H9 (cell line): ENCODE results near the gene SULT2B1. TPM values are rescaled to one million over a fixed set of nuclear protein-coding genes. Genes with fewer than 3 reads are reported as not detected.

ENCODE experiments used
- DNase-seq: peaks from one replicate; pipeline ENCODE4 v3.0.0-alpha.2; 2017
- H2AFZ ChIP-seq: one replicate; pipeline ENCODE4 v1.6.1; 2013; ENCODE audit warnings: mild to moderate bottlenecking, low read length, control low read depth, moderate library complexity
- H2AK5ac ChIP-seq: 2 replicates; pipeline ENCODE4 v1.6.1; 2013; ENCODE audit warnings: low read length, control low read depth, mixed read lengths; ENCODE audit not compliant: insufficient read length
- H2BK120ac ChIP-seq: one replicate; pipeline ENCODE4 v1.6.1; 2013; ENCODE audit warnings: low read depth, mild to moderate bottlenecking, low read length, control low read depth, inconsistent platforms; ENCODE audit not compliant: poor library complexity, severe bottlenecking
- H2BK12ac ChIP-seq: 2 replicates; pipeline ENCODE4 v1.6.1; 2013; ENCODE audit warnings: low read length, control low read depth, mixed read lengths, low read depth; ENCODE audit not compliant: insufficient read length
- H2BK15ac ChIP-seq: 2 replicates; pipeline ENCODE4 v1.6.1; 2013; ENCODE audit warnings: low read depth, low read length, control low read depth
- H2BK20ac ChIP-seq: one replicate; pipeline ENCODE4 v1.6.1; 2013; ENCODE audit warnings: low read depth, mild to moderate bottlenecking, low read length, control low read depth, inconsistent platforms; ENCODE audit not compliant: poor library complexity, severe bottlenecking
- H2BK5ac ChIP-seq: 2 replicates; pipeline ENCODE4 v1.6.1; 2013; ENCODE audit warnings: low read length, control low read depth, mixed read lengths; ENCODE audit not compliant: insufficient read length
- H3K14ac ChIP-seq: 2 replicates; pipeline ENCODE4 v1.6.1; 2013; ENCODE audit warnings: low read length, control low read depth; ENCODE audit not compliant: insufficient read depth
- H3K18ac ChIP-seq: 2 replicates; pipeline ENCODE4 v1.6.1; 2013; ENCODE audit warnings: low read depth, mild to moderate bottlenecking, mixed read lengths, low read length, control low read depth; ENCODE audit not compliant: insufficient read length
- H3K23ac ChIP-seq: 2 replicates; pipeline ENCODE4 v1.6.1; 2013; ENCODE audit warnings: low read length, control low read depth, mixed read lengths, low read depth; ENCODE audit not compliant: insufficient read length
- H3K23me2 ChIP-seq: 2 replicates; pipeline ENCODE4 v1.6.1; 2013; ENCODE audit warnings: low read depth, mild to moderate bottlenecking, mixed read lengths, low read length, control low read depth; ENCODE audit not compliant: insufficient read length, poor library complexity, severe bottlenecking
- H3K27ac ChIP-seq: 2 replicates; pipeline ENCODE4 v1.5.1; 2013; ENCODE audit warnings: low read length, control low read depth, mixed read lengths, low read depth; ENCODE audit not compliant: insufficient read length
- H3K27me3 ChIP-seq: 2 replicates; pipeline ENCODE4 v1.6.1; 2013; ENCODE audit warnings: low read length, control low read depth, inconsistent platforms; ENCODE audit not compliant: insufficient read depth
- H3K4ac ChIP-seq: 2 replicates; pipeline ENCODE4 v1.6.1; 2013; ENCODE audit warnings: low read depth, mild to moderate bottlenecking, control low read depth, inconsistent platforms, low read length, moderate library complexity
- H3K4me1 ChIP-seq: 2 replicates; pipeline ENCODE4 v1.6.1; 2013; ENCODE audit warnings: low read length, control low read depth, inconsistent platforms; ENCODE audit not compliant: insufficient read depth
- H3K4me2 ChIP-seq: 2 replicates; pipeline ENCODE4 v1.6.1; 2013; ENCODE audit warnings: low read length, control low read depth, mixed read lengths; ENCODE audit not compliant: insufficient read length, insufficient read depth
- H3K56ac ChIP-seq: 2 replicates; pipeline ENCODE4 v1.6.1; 2013; ENCODE audit warnings: low read depth, mild to moderate bottlenecking, mixed read lengths, low read length, control low read depth; ENCODE audit not compliant: insufficient read length
- H3K79me1 ChIP-seq: 2 replicates; pipeline ENCODE4 v1.6.1; 2013; ENCODE audit warnings: low read depth, mild to moderate bottlenecking, moderate library complexity, low read length, control low read depth, inconsistent platforms; ENCODE audit not compliant: insufficient read depth, poor library complexity, severe bottlenecking
- H3K79me2 ChIP-seq: 2 replicates; pipeline ENCODE4 v1.6.1; 2013; ENCODE audit warnings: low read length, control low read depth, inconsistent platforms; ENCODE audit not compliant: insufficient read depth
- H3K9ac ChIP-seq: 2 replicates; pipeline ENCODE4 v1.6.1; 2013; ENCODE audit warnings: low read length, control low read depth, mixed read lengths; ENCODE audit not compliant: insufficient read length; ENCODE audit errors: extremely low read depth
- H3K9me3 ChIP-seq: one replicate; pipeline ENCODE4 v1.6.1; 2013; ENCODE audit warnings: low read depth, low read length, inconsistent platforms; ENCODE audit not compliant: control insufficient read depth
- H3T11ph ChIP-seq: one replicate; pipeline ENCODE4 v1.6.1; 2013; ENCODE audit warnings: mild to moderate bottlenecking, low read length, control low read depth, inconsistent platforms
- H4K20me1 ChIP-seq: one replicate; pipeline ENCODE4 v1.6.1; 2013; ENCODE audit not compliant: control insufficient read depth, insufficient read length, insufficient read depth
- H4K5ac ChIP-seq: 2 replicates; pipeline ENCODE4 v1.6.1; 2013; ENCODE audit warnings: low read depth, mild to moderate bottlenecking, mixed read lengths, low read length, control low read depth; ENCODE audit not compliant: insufficient read length
- H4K8ac ChIP-seq: replicated peaks from 2 replicates; pipeline ENCODE4 v1.6.1; 2013; ENCODE audit warnings: low read length, control low read depth, mixed read lengths, low read depth; ENCODE audit not compliant: insufficient read length
- H4K91ac ChIP-seq: 2 replicates; pipeline ENCODE4 v1.6.1; 2013; ENCODE audit warnings: low read depth, mild to moderate bottlenecking, moderate library complexity, mixed read lengths, low read length, control low read depth; ENCODE audit not compliant: insufficient read length
- H3K27ac Mint-ChIP-seq, 3 experiments: 2 replicates in 2 of 3; 3 replicates in 1 of 3; pipeline ENCODE4 v1.8.0; 2020 to 2021; ENCODE audit warnings: mixed read lengths in 3 of 3, mild to moderate bottlenecking in 1 of 3, moderate library complexity in 1 of 3
- H3K27me3 Mint-ChIP-seq: 2 replicates; pipeline ENCODE4 v1.8.0; 2021; ENCODE audit warnings: low read depth, mild to moderate bottlenecking, moderate library complexity, mixed read lengths
- H3K36me3 Mint-ChIP-seq, 3 experiments: 2 replicates in 2 of 3; 3 replicates in 1 of 3; pipeline ENCODE4 v1.8.0; 2020 to 2021; ENCODE audit warnings: low read depth in 3 of 3, mixed read lengths in 3 of 3; ENCODE audit not compliant: insufficient read depth in 1 of 3
- H3K4me1 Mint-ChIP-seq, 2 experiments: 2 replicates each; pipeline ENCODE4 v1.8.0; 2020; ENCODE audit warnings: mixed read lengths in 2 of 2
- H3K4me3 Mint-ChIP-seq, 2 experiments: 2 replicates in 1 of 2; 3 replicates in 1 of 2; pipeline ENCODE4 v1.8.0; 2020 to 2021; ENCODE audit warnings: mild to moderate bottlenecking in 2 of 2, mixed read lengths in 2 of 2, moderate library complexity in 1 of 2
- H3K9me3 Mint-ChIP-seq, 2 experiments: 2 replicates in 1 of 2; 3 replicates in 1 of 2; pipeline ENCODE4 v1.8.0; 2020; ENCODE audit warnings: mild to moderate bottlenecking in 2 of 2, mixed read lengths in 2 of 2, moderate library complexity in 1 of 2
- CTCF ChIP-seq: fragments of 200-600 bp; sonication (generic); conservative IDR thresholded peaks from 3 replicates; pipeline ENCODE4 v1.8.0; 2021; ENCODE audit warnings: antibody characterized with exemption, mild to moderate bottlenecking
- WGBS: extraction: QIAGEN DNeasy Blood & Tissue Kit; methylation state at CpG from one replicate; pipeline ENCODE4 v1.1.7; 2013; ENCODE audit warnings: missing lambda C conversion rate, low lambda C conversion rate, mixed read lengths; ENCODE audit not compliant: insufficient read length; ENCODE audit errors: extremely low coverage; 5-methylcytosine and 5-hydroxymethylcytosine counted together
- total RNA-seq: library from RNA; stranded (reverse); gene quantifications from 2 replicates; pipeline ENCODE4 v1.2.1, GENCODE V29; 2021

Gene SULT2B1
- total RNA-seq, 1 experiment from 2014 or later = 1.7 TPM

- Histone ChIP-seq H4K5ac (no peak overlapping the region), H3K9me3 (no peaks in the 10 kb centered on the region), H3K27me3 (no peaks in the 10 kb centered on the region), H3K23ac (no peak overlapping the region), H2AFZ (no peak overlapping the region), H4K8ac (no peak overlapping the region), H3K56ac (no peak overlapping the region), H2BK20ac (no peak overlapping the region), H3K14ac (no peak overlapping the region), H3K9ac (no peak overlapping the region), H3K4ac (no peak overlapping the region), H3K79me1 (no peaks in the 10 kb centered on the region), H3K4me1 (no peaks in the 10 kb centered on the region), H3K18ac (no peak overlapping the region), H2BK120ac (no peak overlapping the region), H4K91ac (no peak overlapping the region), H3T11ph (no peak overlapping the region), H4K20me1 (no peaks in the 10 kb centered on the region), H2AK5ac (no peak overlapping the region), H3K79me2 (no peaks in the 10 kb centered on the region), H3K4me2 (no peak overlapping the region), H2BK12ac (no peak overlapping the region), H2BK5ac (no peak overlapping the region), H3K27ac (no peak overlapping the region), H3K23me2 (no peaks in the 10 kb centered on the region), H2BK15ac (no peak overlapping the region)
- DNase-seq = no peak
- no CpG with 5 or more reads among the region's 9 CpGs for WGBS
- H3K9me3 Mint-ChIP-seq = no peaks in the 10 kb centered on the region
- H3K4me1 Mint-ChIP-seq = peaks cover 0 to 6% of the 10 kb centered on the region in 2 experiments; a peak in 1 of 4 replicates
- no peak overlapping the region for H3K4me3 Mint-ChIP-seq
- peaks cover 0 to 2% (median 0%) of the 10 kb centered on the region in 3 experiments; a peak in 1 of 7 replicates for H3K36me3 Mint-ChIP-seq
- TF ChIP-seq CTCF = no peak
- no peak overlapping the region; a peak in 1 of 7 replicates for H3K27ac Mint-ChIP-seq
- no peaks in the 10 kb centered on the region for H3K27me3 Mint-ChIP-seq
Observed at GRCh38 chr19:48603850-48604249, 51.9 kb downstream of the SULT2B1 start.
